ENCODE measurements around the gene EFHD1.
"Not testable (repeated sequence)": the region's sequence is repeated elsewhere in the genome, so short reads cannot be mapped to it uniquely, and the experiment has no call there.

EFHD1 gene

GRCh38 chr2:232707076-232707475 lies 73.7 kb downstream of the EFHD1 start:
- CTCF ChIA-PET, result no interaction called here
- no peak for TF ChIP-seq FOXA1 (IDR thresholded peaks at IDR 0.05)
- DNase-seq (ENCODE audit: extremely low spot score), result no peak
- POLR2A ChIA-PET, result no interaction called here

- TF ChIP-seq ZNF384 (IDR thresholded peaks at IDR 0.05), result no peak
- TF ChIP-seq ARNT (IDR thresholded peaks at IDR 0.05), result no peak
- no peak for TF ChIP-seq SUZ12 (IDR thresholded peaks at IDR 0.05)
- no peak for TF ChIP-seq L3MBTL2 (conservative IDR thresholded peaks at IDR 0.05)
- TF ChIP-seq PKNOX1 (IDR thresholded peaks at IDR 0.05), result peak; percentile 43; the same call in 1 of the 2 replicates
- no peak for TF ChIP-seq HDGF (IDR thresholded peaks at IDR 0.05; ENCODE audit: borderline replicate concordance)
- POLR2A ChIA-PET, result no interaction called here
- CTCF ChIA-PET, result no interaction called here
- DNase-seq (ENCODE audit: extremely low spot score), result no peak
Observed at GRCh38 chr2:232713505-232713904, 80.1 kb downstream of the EFHD1 start.

- POLR2A ChIA-PET, result no interaction called here
- CTCF ChIA-PET, result no interaction called here
- DNase-seq (ENCODE audit: extremely low spot score), result no peak
- no peak for TF ChIP-seq BHLHE40 (IDR thresholded peaks at IDR 0.05; ENCODE audit: borderline replicate concordance)
- TF ChIP-seq L3MBTL2 (conservative IDR thresholded peaks at IDR 0.05), result no peak
- no peak for TF ChIP-seq HDGF (IDR thresholded peaks at IDR 0.05; ENCODE audit: borderline replicate concordance)
- TF ChIP-seq SUZ12 (IDR thresholded peaks at IDR 0.05), result no peak
- TF ChIP-seq FOXA1 (IDR thresholded peaks at IDR 0.05), result no peak
Observed at GRCh38 chr2:232714969-232715368, 81.6 kb downstream of the EFHD1 start.

- POLR2A ChIA-PET, result not testable (repeated sequence)
Observed at GRCh38 chr2:232720056-232720455, 86.7 kb downstream of the EFHD1 start.

GRCh38 chr2:232721261-232721660 lies 87.9 kb downstream of the EFHD1 start:
- ChIA-PET POLR2A (no interaction called here), CTCF (no interaction called here)
- TF ChIP-seq FOXM1 (IDR thresholded peaks at IDR 0.05; ENCODE audit: borderline replicate concordance), result no peak
- no peak for TF ChIP-seq BHLHE40 (IDR thresholded peaks at IDR 0.05; ENCODE audit: borderline replicate concordance)
- no peak for TF ChIP-seq ELF4 (IDR thresholded peaks at IDR 0.05)
- TF ChIP-seq FOXA1 (IDR thresholded peaks at IDR 0.05), result no peak
- no peak for TF ChIP-seq LEF1 (IDR thresholded peaks at IDR 0.05; ENCODE audit: borderline replicate concordance)
- TF ChIP-seq L3MBTL2 (conservative IDR thresholded peaks at IDR 0.05), result no peak
- no peak for TF ChIP-seq ZNF384 (IDR thresholded peaks at IDR 0.05)
- TF ChIP-seq CTBP1 (IDR thresholded peaks at IDR 0.05; ENCODE audit: borderline replicate concordance), result no peak
- no peak for TF ChIP-seq ARNT (IDR thresholded peaks at IDR 0.05)
- no peak for TF ChIP-seq HDGF (IDR thresholded peaks at IDR 0.05; ENCODE audit: borderline replicate concordance)
- no peak for TF ChIP-seq SP1 (IDR thresholded peaks at IDR 0.05)
- TF ChIP-seq NFRKB (IDR thresholded peaks at IDR 0.05), result no peak
- no peak for TF ChIP-seq SUZ12 (IDR thresholded peaks at IDR 0.05)
- TF ChIP-seq FOXK2 (IDR thresholded peaks at IDR 0.05), result no peak
- no peak for TF ChIP-seq PKNOX1 (IDR thresholded peaks at IDR 0.05)
- no peak for TF ChIP-seq TARDBP (IDR thresholded peaks at IDR 0.05)
- no peak for DNase-seq (ENCODE audit: extremely low spot score)

More at GRCh38 chr2:232720056-232720455, 86.7 kb downstream of the EFHD1 start:
- DNase-seq (ENCODE audit: extremely low spot score); CTCF ChIA-PET: not testable (repeated sequence)

GRCh38 chr2:232721882-232722281 lies 88.5 kb downstream of the EFHD1 start:
- TF ChIP-seq FOXA1 (IDR thresholded peaks at IDR 0.05) (no peak), PKNOX1 (IDR thresholded peaks at IDR 0.05) (no peak), CTBP1 (IDR thresholded peaks at IDR 0.05; ENCODE audit: borderline replicate concordance) (no peak), ARNT (IDR thresholded peaks at IDR 0.05) (no peak), TARDBP (IDR thresholded peaks at IDR 0.05) (no peak), FOXK2 (IDR thresholded peaks at IDR 0.05) (no peak), SUZ12 (IDR thresholded peaks at IDR 0.05) (no peak), LEF1 (IDR thresholded peaks at IDR 0.05; ENCODE audit: borderline replicate concordance) (no peak), ZNF384 (IDR thresholded peaks at IDR 0.05) (no peak), SP1 (IDR thresholded peaks at IDR 0.05) (no peak), ELF4 (IDR thresholded peaks at IDR 0.05) (no peak), BHLHE40 (IDR thresholded peaks at IDR 0.05; ENCODE audit: borderline replicate concordance) (no peak), HDGF (IDR thresholded peaks at IDR 0.05; ENCODE audit: borderline replicate concordance) (no peak), NFRKB (IDR thresholded peaks at IDR 0.05) (no peak)
- DNase-seq (ENCODE audit: extremely low spot score), result no peak
- ChIA-PET POLR2A (interaction anchor here (0.6 kb wide), 1 partner anchor 25 kb away, joined by 3 read pairs; no protein-coding TSS in a partner anchor), CTCF (no interaction called here)

- ChIA-PET CTCF (no interaction called here), POLR2A (no interaction called here)
- no peak for DNase-seq (ENCODE audit: extremely low spot score)
- no peak for TF ChIP-seq ELF4 (IDR thresholded peaks at IDR 0.05)
- no peak for TF ChIP-seq LEF1 (IDR thresholded peaks at IDR 0.05; ENCODE audit: borderline replicate concordance)
- TF ChIP-seq TARDBP (IDR thresholded peaks at IDR 0.05), result no peak
- no peak for TF ChIP-seq FOXK2 (IDR thresholded peaks at IDR 0.05)
- no peak for TF ChIP-seq HDGF (IDR thresholded peaks at IDR 0.05; ENCODE audit: borderline replicate concordance)
- no peak for TF ChIP-seq ARNT (IDR thresholded peaks at IDR 0.05)
- no peak for TF ChIP-seq ZNF384 (IDR thresholded peaks at IDR 0.05)
- TF ChIP-seq FOXA1 (IDR thresholded peaks at IDR 0.05), result no peak
- no peak for TF ChIP-seq L3MBTL2 (conservative IDR thresholded peaks at IDR 0.05)
- TF ChIP-seq NFRKB (IDR thresholded peaks at IDR 0.05), result no peak
- no peak for TF ChIP-seq BHLHE40 (IDR thresholded peaks at IDR 0.05; ENCODE audit: borderline replicate concordance)
- no peak for TF ChIP-seq SUZ12 (IDR thresholded peaks at IDR 0.05)
- TF ChIP-seq PKNOX1 (IDR thresholded peaks at IDR 0.05), result no peak
- no peak for TF ChIP-seq SP1 (IDR thresholded peaks at IDR 0.05)
- TF ChIP-seq FOXM1 (IDR thresholded peaks at IDR 0.05; ENCODE audit: borderline replicate concordance), result no peak
- TF ChIP-seq CTBP1 (IDR thresholded peaks at IDR 0.05; ENCODE audit: borderline replicate concordance), result no peak
Observed at GRCh38 chr2:232723027-232723426, 89.6 kb downstream of the EFHD1 start.
